Measurements from ENCODE around the gene STAC.
"Not testable (repeated sequence)": the region's sequence is repeated elsewhere in the genome, so short reads cannot be mapped to it uniquely, and the experiment has no call there.

The STAC gene

GRCh38 chr3:36525115-36525801 is 145.0 kb downstream of the STAC start:
- DNase-seq = no peak

- no peak for DNase-seq
Observed at GRCh38 chr3:36538136-36538749, 157.9 kb downstream of the STAC start.

DNA sequence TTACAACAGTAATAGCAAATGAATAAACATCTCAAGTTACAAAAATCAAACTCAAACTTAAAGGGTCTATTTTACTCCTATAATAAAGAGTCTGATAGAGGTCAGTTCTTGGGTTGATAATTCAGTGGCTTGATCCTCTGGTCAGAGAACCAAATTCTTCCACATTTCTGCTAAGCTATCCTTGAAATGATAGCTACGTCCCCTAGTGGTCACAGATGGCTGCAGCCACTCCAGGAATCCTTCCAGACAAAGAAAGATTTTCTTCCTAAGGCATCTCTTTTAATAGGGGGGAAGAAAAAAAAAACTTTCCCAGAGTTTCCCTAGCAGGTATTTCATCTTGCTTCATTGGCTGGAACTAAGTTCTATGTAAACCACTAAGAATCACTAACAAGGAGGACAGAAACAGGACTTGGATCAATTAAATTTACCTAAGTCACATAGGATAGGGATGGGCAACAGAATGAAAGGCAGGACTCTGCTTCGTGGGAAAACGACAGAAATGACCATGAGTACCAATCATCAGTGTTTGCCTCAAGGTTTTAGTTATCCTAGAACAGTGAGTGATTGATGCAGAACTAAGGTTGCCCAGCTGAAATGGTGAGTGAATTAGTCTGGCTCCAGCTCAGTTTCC is 160.7 kb downstream of the STAC start:
- DNase-seq = no peak

- DNase-seq = no peak
Observed at GRCh38 chr3:36542186-36542585, 161.9 kb downstream of the STAC start.

- no peak for DNase-seq
Observed at GRCh38 chr3:36543276-36543997, 163.1 kb downstream of the STAC start.

- no peak for DNase-seq
Observed at GRCh38 chr3:36546226-36546625, 165.9 kb downstream of the STAC start.

DNA sequence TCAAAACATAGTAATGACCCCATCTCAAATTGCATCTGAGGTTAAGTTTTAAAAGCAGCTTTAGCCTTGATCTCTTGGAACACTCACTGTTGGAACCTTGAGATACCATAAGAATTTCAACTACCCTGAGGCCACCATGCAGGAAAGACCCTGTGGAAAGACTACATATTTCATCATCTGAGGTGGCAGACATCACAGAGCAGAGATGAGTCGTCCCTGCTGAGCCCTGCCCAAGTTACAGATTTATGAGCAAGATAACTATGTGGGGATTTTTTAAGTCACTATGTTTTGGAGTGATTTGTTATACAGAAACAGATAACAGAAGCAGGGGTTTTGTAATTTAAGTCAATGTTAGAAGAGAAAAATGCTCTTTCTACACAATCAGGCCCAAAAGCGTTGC is 168.4 kb downstream of the STAC start:
- no peak for DNase-seq

- no peak for DNase-seq
Observed at GRCh38 chr3:36557021-36557707, 176.9 kb downstream of the STAC start.

GRCh38 chr3:36557708-36558421 is 177.6 kb downstream of the STAC start:
- DNase-seq = no peak

DNA sequence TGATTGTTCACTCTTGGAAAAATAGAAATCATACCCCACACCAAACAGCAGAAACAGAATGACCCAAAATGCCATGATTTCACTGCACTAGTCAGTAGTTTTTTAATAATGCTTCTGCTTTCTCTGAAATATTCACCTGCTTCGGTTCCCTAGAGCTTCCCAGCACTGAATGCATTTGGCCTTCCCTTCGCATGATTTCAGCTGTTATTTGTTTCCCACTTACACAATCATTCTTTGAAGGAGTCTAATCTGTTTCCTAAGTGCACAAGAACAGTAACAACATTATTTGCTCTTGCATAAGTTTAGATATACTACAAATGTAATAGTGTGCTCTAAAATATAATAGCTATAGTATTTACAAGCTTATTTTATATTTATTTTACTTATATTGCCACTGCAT is 178.7 kb downstream of the STAC start:
- no peak for DNase-seq

GRCh38 chr3:36560685-36561084 is 180.4 kb downstream of the STAC start:
- DNase-seq = no peak

- no peak for DNase-seq
Observed at GRCh38 chr3:36561601-36562000, 181.3 kb downstream of the STAC start.

- DNase-seq = no peak
Observed at GRCh38 chr3:36562945-36563344, 182.6 kb downstream of the STAC start.

DNA sequence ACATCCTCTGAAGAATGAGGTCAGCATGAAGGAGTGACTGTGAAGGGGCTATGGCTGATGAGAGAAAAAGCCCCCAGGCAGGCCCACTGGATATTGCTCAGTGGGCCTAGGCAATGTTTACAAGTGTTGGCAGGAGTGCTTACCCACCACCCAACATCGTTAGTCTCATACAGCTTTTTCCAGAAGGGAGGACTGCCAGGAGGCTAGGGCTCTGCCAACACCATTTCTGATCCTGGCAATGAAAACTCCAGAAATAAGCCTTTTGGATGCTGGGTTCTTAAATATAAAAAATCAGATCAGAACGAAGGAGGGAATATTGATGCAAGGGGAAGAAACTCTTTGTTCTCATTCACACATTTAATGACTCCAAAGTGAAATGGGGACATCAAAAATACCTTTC is 194.9 kb downstream of the STAC start:
- no peak for DNase-seq

DNA sequence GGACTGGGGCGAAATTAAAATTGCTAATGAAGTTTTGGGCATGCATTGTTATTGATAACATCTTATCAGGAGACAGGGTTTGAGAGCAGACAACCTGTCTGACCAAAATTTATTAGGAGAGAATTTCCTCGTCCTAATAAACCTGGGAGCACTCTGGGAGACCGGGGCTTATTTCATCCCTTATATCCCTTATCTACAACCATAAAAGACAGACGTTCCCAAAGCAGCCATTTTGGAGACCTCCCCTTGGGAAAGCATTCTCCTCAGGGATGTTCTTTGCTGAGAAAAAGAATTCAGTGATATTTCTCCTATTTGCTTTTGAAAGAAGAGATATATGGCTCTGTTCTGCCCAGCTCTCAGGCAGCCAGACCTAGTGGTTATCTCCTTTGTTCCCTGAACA is 198.1 kb downstream of the STAC start:
- DNase-seq = not testable (repeated sequence)

DNA sequence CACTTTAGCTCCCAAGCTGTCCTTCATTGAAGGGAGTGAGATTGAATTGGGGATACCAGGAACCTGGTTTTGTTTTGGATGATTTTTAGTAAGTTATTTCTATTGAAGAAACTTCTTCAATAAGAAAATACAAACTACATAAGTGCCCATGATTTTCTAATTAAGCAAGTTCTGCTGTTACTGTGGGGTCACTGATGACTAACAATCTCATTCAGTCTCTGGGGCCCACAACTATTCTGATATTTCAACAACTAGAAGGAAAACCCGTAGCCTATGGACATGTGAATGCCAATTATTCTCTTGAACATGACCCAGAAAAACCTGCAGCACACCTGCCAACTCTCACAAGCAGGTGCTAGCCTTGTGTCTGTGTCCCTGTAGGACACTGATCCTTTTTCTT is 199.4 kb downstream of the STAC start:
- DNase-seq = no peak

- no peak for DNase-seq
Observed at GRCh38 chr3:36580716-36581115, 200.4 kb downstream of the STAC start.

GRCh38 chr3:36591959-36592358 is 211.7 kb downstream of the STAC start:
- DNase-seq = no peak

- DNase-seq = no peak
Observed at GRCh38 chr3:36595511-36595910, 215.2 kb downstream of the STAC start.

GRCh38 chr3:36596419-36596818 is 216.1 kb downstream of the STAC start:
- no peak for DNase-seq

GRCh38 chr3:36597422-36597821 is 217.1 kb downstream of the STAC start:
- DNase-seq = no peak

All from NCI-H748 treated with DMSO at 0.1 percent for 48 hours (cell line).